ENCODE data around the gene DLX3. TPM values are rescaled to one million over a fixed set of nuclear protein-coding genes. Genes with fewer than 3 reads are reported as not detected.

DLX3 gene
- total RNA-seq, 2 experiments from 2014 or later: not detected

- BruUV-seq (replicated peaks): no TSS peak
- intact Hi-C loops (cut with micrococcal nuclease; ENCODE audit: unreplicated experiment): loop anchor here (1.0 to 5.0 kb wide), 4 partner anchors 118 to 431 kb away; partner anchors contain the start of gene SLC35B1
- H3K4me3 ChIP-seq (ENCODE audit: low read depth, low read length, poor library complexity, severe bottlenecking): no peak overlapping the region
Measured at GRCh38 chr17:49997773-49998703, 3.0 kb upstream of the DLX3 start.

GRCh38 chr17:49997301-49997650 is 2.3 kb upstream of the DLX3 start:
- H3K27ac ChIP-seq (ENCODE audit: low read depth, low read length, poor library complexity, severe bottlenecking): no peak overlapping the region
- POLR2A ChIA-PET: interaction anchor here (0.6 to 1.8 kb wide), 2 partner anchors 19 to 352 kb away, joined by 4 read pairs; no protein-coding TSS in a partner anchor
- peaks cover 5% of the 10 kb centered on the region for H3K4me1 ChIP-seq (ENCODE audit: insufficient read depth, low read length, poor library complexity, severe bottlenecking)
- intact Hi-C loops (cut with micrococcal nuclease; ENCODE audit: unreplicated experiment): loop anchor here (5.0 kb wide), 1 partner anchor 290 kb away; the partner anchor contains the start of gene SLC35B1
- no peak overlapping the region for H3K4me2 ChIP-seq (ENCODE audit: low read length)
- no peak overlapping the region for H3K4me3 ChIP-seq (ENCODE audit: low read depth, low read length, poor library complexity, severe bottlenecking)
- no TSS peak for BruUV-seq (replicated peaks)
- TF ChIP-seq CTCF (conservative IDR thresholded peaks at IDR 0.05; ENCODE audit: low read length) (no peak), EZH2phosphoT487 (IDR thresholded peaks at IDR 0.05; ENCODE audit: borderline replicate concordance, low read depth, low read length) (no peak)
- H3K36me3 ChIP-seq (ENCODE audit: insufficient read depth, low read length): no peaks in the 10 kb centered on the region
- no peaks in the 10 kb centered on the region for H3K79me2 ChIP-seq (ENCODE audit: insufficient read depth, low read depth, low read length)
- H4K20me1 ChIP-seq (ENCODE audit: insufficient read depth, low read length): no peaks in the 10 kb centered on the region
- CTCF ChIA-PET (ENCODE audit: unreplicated experiment): interaction anchor here (0.8 to 1.3 kb wide), 3 partner anchors 19 to 131 kb away, joined by 3 to 4 read pairs (median 3); no protein-coding TSS in a partner anchor
- DNase-seq (ENCODE audit: low spot score): no peak
- H2AFZ ChIP-seq (ENCODE audit: low read length): no peak overlapping the region
- H3K9me3 ChIP-seq (ENCODE audit: low read length): no peaks in the 10 kb centered on the region
- no peaks in the 10 kb centered on the region for H3K9me2 ChIP-seq (ENCODE audit: insufficient read depth, low read length)

More at GRCh38 chr17:49997773-49998703, 3.0 kb upstream of the DLX3 start:
- CTCF ChIA-PET (ENCODE audit: unreplicated experiment): interaction anchor here (0.6 to 1.3 kb wide), 4 partner anchors 20 to 159 kb away, joined by 3 to 4 read pairs (median 4); no protein-coding TSS in a partner anchor
- Histone ChIP-seq H3K36me3 (ENCODE audit: insufficient read depth, low read length) (no peaks in the 10 kb centered on the region), H2AFZ (ENCODE audit: low read length) (peak overlapping the region; percentile 98), H3K79me2 (ENCODE audit: insufficient read depth, low read depth, low read length) (no peaks in the 10 kb centered on the region), H3K4me2 (ENCODE audit: low read length) (peak overlapping the region; percentile 25; the same call in 1 of the 2 replicates), H3K27ac (ENCODE audit: low read depth, low read length, poor library complexity, severe bottlenecking) (no peak overlapping the region), H4K20me1 (ENCODE audit: insufficient read depth, low read length) (no peaks in the 10 kb centered on the region), H3K4me1 (ENCODE audit: insufficient read depth, low read length, poor library complexity, severe bottlenecking) (peaks cover 5% of the 10 kb centered on the region), H3K9me3 (ENCODE audit: low read length) (no peaks in the 10 kb centered on the region), H3K9me2 (ENCODE audit: insufficient read depth, low read length) (no peaks in the 10 kb centered on the region)
- DNase-seq (ENCODE audit: low spot score): peak; percentile 91
- POLR2A ChIA-PET: interaction anchor here (0.6 to 1.8 kb wide), 4 partner anchors 20 to 352 kb away, joined by 4 to 5 read pairs (median 4); no protein-coding TSS in a partner anchor
- no peak for TF ChIP-seq EZH2phosphoT487 (IDR thresholded peaks at IDR 0.05; ENCODE audit: borderline replicate concordance, low read depth, low read length)
- TF ChIP-seq CTCF (conservative IDR thresholded peaks at IDR 0.05; ENCODE audit: low read length): peak; percentile 92
